Activated CD4-positive, alpha-beta T cell treated with anti-CD3 and anti-CD28 coated beads, Interleukin-2, amount 10 ng/mL, durations not matched to agents 7 days and 5 days (primary cell): Measurements from ENCODE around the gene LMF1. TPM values are rescaled to one million over a fixed set of nuclear protein-coding genes. Genes with fewer than 3 reads are reported as not detected.
"Not testable (repeated sequence)": the region's sequence is repeated elsewhere in the genome, so short reads cannot be mapped to it uniquely, and the experiment has no call there.

Source experiments
- CTCF ChIA-PET: fragments of 350-600 bp; sonication (Branson Sonifier 250); formaldehyde crosslinking; loops from one replicate; lab custom pipeline; 2021; ENCODE audit warnings: antibody characterized with exemption; lab: Charles Lee
- POLR2A ChIA-PET: fragments of 350-600 bp; sonication (Branson Sonifier 250); formaldehyde crosslinking; loops from one replicate; lab custom pipeline; 2021; ENCODE audit warnings: antibody characterized with exemption; lab: Charles Lee
- DNase-seq: peaks from one replicate; pipeline ENCODE4 v3.0.0-alpha.2; 2020
- H3K27ac Mint-ChIP-seq: one replicate; pipeline ENCODE4 v1.8.0; 2021; ENCODE audit warnings: mild to moderate bottlenecking, moderate library complexity, mixed read lengths
- H3K27me3 Mint-ChIP-seq: one replicate; pipeline ENCODE4 v1.8.0; 2021; ENCODE audit warnings: mixed read lengths
- H3K36me3 Mint-ChIP-seq: one replicate; pipeline ENCODE4 v1.8.0; 2021; ENCODE audit warnings: low read depth, mixed read lengths
- H3K4me1 Mint-ChIP-seq: one replicate; pipeline ENCODE4 v1.8.0; 2021; ENCODE audit warnings: mixed read lengths
- H3K4me3 Mint-ChIP-seq: one replicate; pipeline ENCODE4 v1.8.0; 2021; ENCODE audit warnings: mild to moderate bottlenecking, moderate library complexity, mixed read lengths
- H3K9me3 Mint-ChIP-seq: one replicate; pipeline ENCODE4 v1.8.0; 2021; ENCODE audit warnings: mixed read lengths
- total RNA-seq, 2 experiments: library from RNA; stranded (reverse); gene quantifications; one replicate each; pipeline ENCODE4 v1.2.3, GENCODE V29; 2021

LMF1 gene
- total RNA-seq, 2 experiments from 2014 or later = 20.5 to 23.0 TPM

DNA sequence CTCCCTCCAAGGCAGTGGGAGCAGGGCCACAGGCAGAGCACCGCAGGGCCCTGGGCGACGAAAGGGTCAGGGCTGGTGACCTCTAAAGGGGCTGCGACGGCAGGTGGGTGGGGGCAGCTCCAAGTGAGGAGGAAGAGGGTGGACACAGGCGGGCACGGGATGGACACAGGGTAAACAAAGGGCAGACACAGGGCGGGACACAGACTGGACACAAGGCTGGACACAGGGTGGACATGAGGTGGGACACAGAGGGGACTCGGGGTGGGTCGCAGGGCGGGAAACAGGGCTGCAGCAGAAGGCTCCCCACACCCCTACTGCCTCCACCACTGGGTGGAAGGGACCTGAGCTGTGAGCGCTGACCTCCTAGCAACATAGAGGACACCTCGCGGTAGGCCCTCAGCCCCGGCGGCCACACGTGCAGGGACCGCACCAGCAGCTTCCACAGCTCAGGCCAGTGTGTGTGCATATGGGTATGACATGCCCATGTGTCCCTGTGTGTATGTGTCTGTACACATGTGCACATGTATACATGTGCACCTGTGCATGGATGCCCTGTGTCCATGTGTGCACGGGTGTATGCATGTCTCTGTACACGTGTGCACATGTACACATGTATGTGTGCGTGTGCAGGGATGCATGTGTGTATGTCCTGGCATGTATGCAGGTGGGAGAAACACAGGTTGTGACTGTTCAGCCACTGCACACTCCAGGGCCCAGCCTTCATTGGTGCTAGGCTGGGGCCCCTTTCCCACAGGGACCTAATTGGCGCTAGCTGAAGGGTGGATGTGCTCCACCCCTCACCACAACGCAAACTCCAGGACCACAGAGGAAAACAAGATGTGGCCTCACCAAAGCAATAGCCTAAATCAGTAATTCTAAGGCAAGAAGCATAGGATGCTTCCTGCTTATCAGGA, 7.6 kb downstream of the LMF1 start:
- peak overlapping the region; percentile 95 for H3K27ac Mint-ChIP-seq
- CTCF ChIA-PET = interaction anchor here (1.1 to 1.9 kb wide), 2 partner anchors 10 to 11 kb away, joined by 3 read pairs; no protein-coding TSS in a partner anchor
- DNase-seq = no peak
- POLR2A ChIA-PET = no interaction called here
- H3K4me1 Mint-ChIP-seq = peaks cover 35% of the 10 kb centered on the region
- no peaks in the 10 kb centered on the region for H3K27me3 Mint-ChIP-seq
- H3K36me3 Mint-ChIP-seq = peaks cover 34% of the 10 kb centered on the region
- H3K4me3 Mint-ChIP-seq = peak overlapping the region; percentile 66
- peaks cover 7% of the 10 kb centered on the region for H3K9me3 Mint-ChIP-seq

DNA sequence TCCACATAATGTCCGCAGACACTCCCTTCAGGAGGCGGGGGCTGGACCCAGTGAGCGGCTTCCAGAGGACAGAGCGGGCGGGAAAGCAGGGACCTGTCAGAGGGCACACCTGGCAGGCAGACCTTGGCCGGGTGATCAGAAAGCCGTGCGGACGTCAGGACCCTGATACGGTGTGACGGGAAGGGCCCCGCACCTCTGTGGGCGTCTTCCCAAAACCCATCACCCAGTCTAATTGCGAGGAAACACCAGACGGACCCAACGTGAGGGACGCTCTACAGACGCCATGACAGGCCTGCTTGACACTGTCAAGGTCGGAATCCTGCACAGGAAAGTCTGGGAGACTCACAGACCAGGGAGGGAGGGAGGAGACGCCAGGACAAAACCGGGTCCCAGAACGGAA, 8.4 kb downstream of the LMF1 start:
- Mint-ChIP-seq H3K27me3 (no peaks in the 10 kb centered on the region), H3K36me3 (peaks cover 34% of the 10 kb centered on the region), H3K9me3 (peaks cover 7% of the 10 kb centered on the region), H3K27ac (no peak overlapping the region), H3K4me3 (no peak overlapping the region), H3K4me1 (peaks cover 35% of the 10 kb centered on the region)
- no peak for DNase-seq
- POLR2A ChIA-PET = no interaction called here
- CTCF ChIA-PET = interaction anchor here (1.9 kb wide), 1 partner anchor 10 kb away, joined by 3 read pairs; no protein-coding TSS in a partner anchor

DNA sequence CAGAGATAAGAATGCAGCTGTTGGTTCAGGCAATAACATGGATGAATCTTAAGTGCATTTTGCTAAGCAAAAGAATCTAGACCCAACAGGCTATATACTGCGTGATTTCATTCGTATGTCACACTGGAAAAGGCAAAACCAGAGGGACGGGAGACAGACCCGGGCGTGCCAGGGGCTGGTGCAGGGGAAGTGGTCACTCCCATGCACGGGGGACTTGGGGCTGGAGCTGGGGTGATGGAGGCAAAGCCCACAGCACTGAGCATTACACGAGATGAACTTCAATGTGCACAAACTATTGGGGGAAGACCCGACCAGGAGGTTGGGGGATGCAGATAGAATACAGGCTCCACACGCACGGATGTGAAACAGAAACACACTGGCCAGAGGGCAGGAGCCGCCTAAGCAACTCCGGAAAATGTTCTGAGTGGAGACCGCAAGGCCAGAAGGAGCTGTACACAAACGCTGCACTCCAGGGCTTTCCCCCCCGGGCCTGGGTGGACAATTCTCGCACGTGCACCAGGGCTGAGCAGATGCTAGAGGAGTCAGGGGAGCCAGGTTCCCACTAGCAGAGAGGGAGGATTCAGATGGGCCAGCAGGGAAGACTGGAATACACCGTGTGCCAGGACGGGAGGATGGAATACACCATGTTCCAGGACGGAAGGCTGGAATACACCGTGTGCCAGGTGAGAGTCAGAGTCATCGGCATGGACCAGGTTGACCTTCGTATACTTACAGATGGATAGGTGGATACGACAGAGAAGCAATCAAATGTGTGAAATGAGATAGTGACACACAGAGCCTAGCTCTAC, 11.3 kb downstream of the LMF1 start:
- CTCF ChIA-PET = no interaction called here
- no peak overlapping the region for H3K27ac Mint-ChIP-seq
- DNase-seq = no peak

DNA sequence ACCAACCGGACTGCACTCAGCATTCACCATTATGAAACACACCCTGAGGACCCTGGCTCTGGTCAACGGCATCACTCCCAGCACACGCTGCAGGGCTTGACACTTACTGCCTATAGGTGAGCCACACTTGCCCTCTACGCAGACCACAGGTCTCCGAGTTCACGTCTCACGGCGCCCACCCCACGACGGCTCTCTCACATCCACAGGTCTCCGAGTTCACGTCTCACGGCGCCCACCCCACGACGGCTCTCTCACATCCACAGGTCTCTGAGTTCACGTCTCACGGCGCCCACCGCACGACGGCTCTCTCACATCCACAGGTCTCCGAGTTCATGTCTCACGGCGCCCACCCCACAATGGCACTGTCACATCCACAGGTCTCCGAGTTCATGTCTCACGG, 15.0 kb downstream of the LMF1 start:
- CTCF ChIA-PET, H3K36me3 Mint-ChIP-seq, DNase-seq, H3K27ac Mint-ChIP-seq, H3K4me1 Mint-ChIP-seq, H3K4me3 Mint-ChIP-seq, H3K9me3 Mint-ChIP-seq, H3K27me3 Mint-ChIP-seq, POLR2A ChIA-PET: not testable (repeated sequence)

More for the DNA sequence above, 11.3 kb downstream of the LMF1 start:
- Mint-ChIP-seq H3K4me3 (no peak overlapping the region), H3K9me3 (no peaks in the 10 kb centered on the region), H3K36me3 (peaks cover 14% of the 10 kb centered on the region), H3K27me3 (no peaks in the 10 kb centered on the region), H3K4me1 (peaks cover 17% of the 10 kb centered on the region)
- POLR2A ChIA-PET = no interaction called here

DNA sequence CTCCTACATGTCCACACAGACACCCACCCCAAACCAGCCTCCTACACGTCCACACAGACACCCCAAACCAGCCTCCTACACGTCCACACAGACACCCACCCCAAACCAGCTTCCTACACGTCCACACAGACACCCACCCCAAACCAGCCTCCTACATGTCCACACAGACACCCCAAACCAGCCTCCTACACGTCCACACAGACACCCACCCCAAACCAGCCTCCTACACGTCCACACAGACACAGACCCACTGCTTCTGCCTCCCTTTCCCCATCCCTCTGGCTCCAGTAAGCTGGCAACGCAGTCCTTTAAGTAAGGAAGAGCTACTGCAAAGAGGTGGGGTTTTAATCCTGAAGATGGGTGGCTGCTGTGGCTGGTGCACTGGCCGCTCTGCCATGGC, 17.0 kb downstream of the LMF1 start:
- H3K4me3 Mint-ChIP-seq, H3K9me3 Mint-ChIP-seq, H3K27ac Mint-ChIP-seq, CTCF ChIA-PET, H3K36me3 Mint-ChIP-seq, H3K27me3 Mint-ChIP-seq, H3K4me1 Mint-ChIP-seq: not testable (repeated sequence)
- POLR2A ChIA-PET = interaction anchor here (0.6 kb wide), 1 partner anchor 451 kb away, joined by 5 read pairs; no protein-coding TSS in a partner anchor
- DNase-seq = peak; percentile 40

DNA sequence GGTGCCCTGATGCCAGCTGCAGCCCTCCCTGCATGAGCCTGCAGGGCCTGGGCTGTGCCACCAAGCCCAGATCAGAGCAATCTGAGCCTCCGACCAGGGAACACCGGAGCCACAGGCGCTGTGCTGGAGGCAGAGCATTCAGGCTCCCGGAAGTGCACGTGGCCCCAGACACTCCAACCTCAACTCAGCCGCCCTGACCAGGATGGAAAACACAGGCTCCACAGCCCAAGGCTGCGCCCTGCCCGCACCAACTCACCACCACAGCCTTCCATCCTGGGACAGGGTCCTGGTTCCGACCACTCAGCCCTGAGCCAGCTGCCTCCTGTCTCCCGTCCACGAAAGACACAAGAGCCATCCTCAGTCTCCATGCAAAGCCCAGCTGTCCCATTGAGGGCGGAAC, 18.5 kb downstream of the LMF1 start:
- Mint-ChIP-seq H3K4me1 (no peaks in the 10 kb centered on the region), H3K36me3 (peaks cover 2% of the 10 kb centered on the region), H3K9me3 (no peaks in the 10 kb centered on the region), H3K27ac (no peak overlapping the region), H3K27me3 (no peaks in the 10 kb centered on the region), H3K4me3 (no peak overlapping the region)
- DNase-seq = no peak
- ChIA-PET CTCF (interaction anchor here (1.0 kb wide), 1 partner anchor 11 kb away, joined by 3 read pairs; no protein-coding TSS in a partner anchor), POLR2A (no interaction called here)

DNA sequence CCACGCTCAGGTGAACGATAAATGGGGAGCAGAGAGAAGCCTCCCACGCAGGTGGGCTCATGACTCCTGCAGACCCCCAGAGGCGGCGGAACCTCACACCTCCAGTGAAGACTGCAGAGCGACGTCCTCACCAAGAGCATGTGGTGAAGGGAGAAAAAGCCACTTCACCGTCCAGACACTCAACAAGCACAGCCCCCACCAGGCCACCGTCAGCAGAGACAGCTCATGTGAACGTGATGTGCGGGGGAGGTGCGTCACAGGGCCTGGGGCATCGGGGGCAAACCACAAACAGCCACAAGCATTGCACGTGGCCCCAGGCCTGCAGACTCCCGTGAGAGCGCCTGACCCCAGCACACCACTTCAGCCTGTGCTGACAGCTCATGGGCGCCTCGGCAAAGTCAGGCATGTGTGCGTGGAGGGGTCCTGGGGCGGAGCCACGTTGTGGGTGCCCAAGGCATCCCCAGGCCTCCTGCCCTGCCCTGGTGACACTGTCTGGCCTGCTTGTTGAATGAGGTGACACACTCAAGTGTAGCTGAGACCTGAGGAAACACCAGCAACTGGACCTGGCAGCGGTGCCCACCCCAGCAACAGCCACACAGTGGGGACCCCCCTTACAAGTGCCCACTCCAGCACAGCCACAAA, 19.0 kb downstream of the LMF1 start:
- ChIA-PET POLR2A (no interaction called here), CTCF (interaction anchor here (1.0 kb wide), 1 partner anchor 11 kb away, joined by 3 read pairs; no protein-coding TSS in a partner anchor)
- Mint-ChIP-seq H3K27me3 (no peaks in the 10 kb centered on the region), H3K4me1 (no peaks in the 10 kb centered on the region), H3K36me3 (peaks cover 2% of the 10 kb centered on the region), H3K9me3 (no peaks in the 10 kb centered on the region), H3K4me3 (no peak overlapping the region), H3K27ac (no peak overlapping the region)
- DNase-seq = no peak

DNA sequence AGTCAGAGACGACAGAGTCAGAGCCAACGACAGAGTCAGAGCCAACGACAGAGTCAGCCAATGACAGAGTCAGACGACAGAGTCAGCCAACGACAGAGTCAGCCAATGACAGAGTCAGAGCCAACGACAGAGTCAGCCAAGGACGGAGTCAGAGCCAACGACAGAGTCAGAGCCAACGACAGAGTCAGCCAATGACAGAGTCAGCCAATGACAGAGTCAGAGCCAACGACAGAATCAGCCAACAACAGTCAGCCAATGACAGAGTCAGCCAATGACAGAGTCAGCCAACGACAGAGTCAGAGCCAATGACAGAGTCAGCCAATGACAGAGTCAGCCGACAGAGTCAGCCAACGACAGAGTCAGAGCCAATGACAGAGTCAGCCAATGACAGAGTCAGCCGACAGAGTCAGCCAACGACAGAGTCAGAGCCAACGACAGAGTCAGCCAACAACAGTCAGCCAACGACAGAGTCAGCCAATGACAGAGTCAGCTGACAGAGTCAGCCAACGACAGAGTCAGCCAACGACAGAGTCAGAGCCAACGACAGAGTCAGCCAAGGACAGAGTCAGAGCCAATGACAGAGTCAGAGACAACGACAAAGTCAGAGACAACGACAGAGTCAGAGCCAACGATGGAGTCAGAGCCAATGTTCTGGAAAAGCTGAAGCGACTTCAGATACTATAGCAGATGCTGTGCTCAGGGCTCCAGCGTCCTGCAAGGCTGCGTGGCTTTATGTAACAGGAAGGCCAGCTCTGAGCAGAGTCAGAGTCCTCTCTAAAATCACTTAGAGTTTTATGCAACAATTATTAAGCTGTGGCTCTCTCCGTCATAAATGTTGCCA, 19.8 kb downstream of the LMF1 start:
- DNase-seq, H3K27me3 Mint-ChIP-seq, H3K36me3 Mint-ChIP-seq, H3K27ac Mint-ChIP-seq, H3K4me1 Mint-ChIP-seq, H3K4me3 Mint-ChIP-seq, H3K9me3 Mint-ChIP-seq, CTCF ChIA-PET, POLR2A ChIA-PET: not testable (repeated sequence)

DNA sequence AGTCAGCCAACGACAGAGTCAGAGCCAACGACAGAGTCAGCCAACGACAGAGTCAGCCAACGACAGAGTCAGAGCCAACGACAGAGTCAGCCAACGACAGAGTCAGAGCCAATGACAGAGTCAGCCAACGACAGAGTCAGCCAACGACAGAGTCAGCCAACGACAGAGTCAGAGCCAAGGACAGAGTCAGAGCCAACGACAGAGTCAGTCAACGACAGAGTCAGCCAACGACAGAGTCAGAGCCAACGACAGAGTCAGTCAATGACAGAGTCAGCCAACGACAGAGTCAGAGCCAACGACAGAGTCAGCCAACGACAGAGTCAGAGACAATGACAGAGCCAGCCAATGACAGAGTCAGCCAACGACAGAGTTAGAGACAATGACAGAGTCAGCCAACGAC, 22.0 kb downstream of the LMF1 start:
- H3K4me3 Mint-ChIP-seq, DNase-seq, CTCF ChIA-PET, POLR2A ChIA-PET, H3K36me3 Mint-ChIP-seq, H3K27ac Mint-ChIP-seq, H3K9me3 Mint-ChIP-seq, H3K4me1 Mint-ChIP-seq, H3K27me3 Mint-ChIP-seq: not testable (repeated sequence)

DNA sequence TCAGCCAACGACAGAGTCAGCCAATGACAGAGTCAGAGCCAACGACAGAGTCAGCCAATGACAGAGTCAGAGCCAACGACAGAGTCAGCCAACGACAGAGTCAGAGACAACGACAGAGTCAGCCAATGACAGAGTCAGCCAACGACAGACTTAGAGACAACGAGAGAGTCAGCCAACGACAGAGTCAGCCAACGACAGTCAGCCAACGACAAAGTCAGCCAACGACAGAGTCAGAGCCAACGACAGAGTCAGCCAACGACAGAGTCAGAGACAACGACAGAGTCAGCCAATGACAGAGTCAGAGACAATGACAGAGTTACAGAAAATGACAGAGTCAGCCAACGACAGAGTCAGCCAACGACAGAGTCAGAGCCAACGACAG, 22.9 kb downstream of the LMF1 start:
- H3K4me3 Mint-ChIP-seq, H3K9me3 Mint-ChIP-seq, POLR2A ChIA-PET, DNase-seq, H3K27me3 Mint-ChIP-seq, CTCF ChIA-PET, H3K27ac Mint-ChIP-seq, H3K4me1 Mint-ChIP-seq: not testable (repeated sequence)
- H3K36me3 Mint-ChIP-seq = peaks cover 12% of the 10 kb centered on the region

DNA sequence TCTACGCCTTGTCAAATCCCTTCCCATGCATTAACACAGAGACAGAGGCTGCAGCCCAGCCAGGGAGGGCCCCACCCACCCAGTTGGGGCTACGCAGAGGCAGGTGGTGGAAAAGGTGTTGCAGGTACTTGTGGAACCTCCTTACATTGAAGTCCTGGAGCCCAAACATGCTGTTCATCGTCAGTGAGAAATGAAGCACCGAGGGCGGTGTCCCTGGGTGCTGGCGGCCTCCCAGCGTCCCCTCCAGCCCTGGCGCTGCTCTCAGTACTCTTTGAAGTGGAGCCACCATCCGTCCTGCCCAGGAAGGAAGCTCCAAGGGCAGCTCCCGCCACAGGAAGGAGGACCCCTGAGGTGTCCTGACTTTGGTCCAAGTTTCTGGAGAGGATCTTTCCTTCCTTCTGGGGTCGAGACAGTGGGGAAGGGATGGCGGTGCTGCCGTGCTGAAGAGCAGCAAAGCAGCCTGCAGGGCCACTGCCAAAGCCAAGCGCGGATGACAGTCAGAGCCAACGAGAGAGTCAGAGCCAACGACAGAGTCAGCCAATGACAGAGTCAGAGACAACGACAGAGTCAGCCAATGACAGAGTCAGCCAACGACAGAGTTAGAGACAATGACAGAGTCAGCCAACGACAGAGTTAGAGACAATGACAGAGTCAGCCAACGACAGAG, 23.4 kb downstream of the LMF1 start:
- peaks cover 12% of the 10 kb centered on the region for H3K36me3 Mint-ChIP-seq
- POLR2A ChIA-PET = no interaction called here

DNA sequence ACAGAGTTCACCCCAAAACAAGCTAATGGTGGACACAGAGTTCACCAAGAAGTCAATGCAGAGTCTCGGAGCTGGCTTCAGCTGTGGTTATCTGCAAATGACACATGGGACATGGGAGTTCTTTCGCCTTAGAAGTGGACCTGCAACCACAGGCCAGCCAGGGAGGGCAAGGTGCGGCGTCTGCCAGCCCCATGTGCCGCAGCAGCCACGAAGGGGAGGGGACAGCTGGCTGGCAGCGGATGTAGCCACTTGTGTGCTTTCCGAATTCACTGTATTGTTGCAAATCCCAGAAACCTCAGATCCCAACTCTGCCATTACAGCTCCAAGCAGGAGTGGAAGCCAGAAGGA, 24.8 kb downstream of the LMF1 start:
- CTCF ChIA-PET = no interaction called here
- no peaks in the 10 kb centered on the region for H3K27me3 Mint-ChIP-seq
- DNase-seq = no peak
- POLR2A ChIA-PET = no interaction called here
- H3K27ac Mint-ChIP-seq = no peak overlapping the region
- H3K4me1 Mint-ChIP-seq = no peaks in the 10 kb centered on the region
- H3K9me3 Mint-ChIP-seq = peaks cover 16% of the 10 kb centered on the region
- H3K4me3 Mint-ChIP-seq = no peak overlapping the region
- H3K36me3 Mint-ChIP-seq = peaks cover 15% of the 10 kb centered on the region

More for the DNA sequence above, 23.4 kb downstream of the LMF1 start:
- Mint-ChIP-seq H3K27me3 (no peaks in the 10 kb centered on the region), H3K27ac (no peak overlapping the region), H3K4me3 (no peak overlapping the region), H3K9me3 (peaks cover 10% of the 10 kb centered on the region), H3K4me1 (no peaks in the 10 kb centered on the region)
- DNase-seq = no peak
- CTCF ChIA-PET = no interaction called here
